Activated CD4-positive, CD25-positive, alpha-beta regulatory T cell treated with anti-CD3 and anti-CD28 coated beads, Interleukin-2, amount 50 U/mL, for 72 hours (primary cell): ENCODE results near the gene INF2.
"Not testable (repeated sequence)": the region's sequence is repeated elsewhere in the genome, so short reads cannot be mapped to it uniquely, and the experiment has no call there.

Experiments
- DNase-seq: peaks from one replicate; pipeline ENCODE4 v3.0.0; 2021

The INF2 gene

GRCh38 chr14:104689109-104689880, at the start of gene INF2:
INF2 (plus strand) TSS chr14:104689618; CDS start chr14:104701366, 11,748 bp downstream.
- peak; percentile 63 for DNase-seq

DNA sequence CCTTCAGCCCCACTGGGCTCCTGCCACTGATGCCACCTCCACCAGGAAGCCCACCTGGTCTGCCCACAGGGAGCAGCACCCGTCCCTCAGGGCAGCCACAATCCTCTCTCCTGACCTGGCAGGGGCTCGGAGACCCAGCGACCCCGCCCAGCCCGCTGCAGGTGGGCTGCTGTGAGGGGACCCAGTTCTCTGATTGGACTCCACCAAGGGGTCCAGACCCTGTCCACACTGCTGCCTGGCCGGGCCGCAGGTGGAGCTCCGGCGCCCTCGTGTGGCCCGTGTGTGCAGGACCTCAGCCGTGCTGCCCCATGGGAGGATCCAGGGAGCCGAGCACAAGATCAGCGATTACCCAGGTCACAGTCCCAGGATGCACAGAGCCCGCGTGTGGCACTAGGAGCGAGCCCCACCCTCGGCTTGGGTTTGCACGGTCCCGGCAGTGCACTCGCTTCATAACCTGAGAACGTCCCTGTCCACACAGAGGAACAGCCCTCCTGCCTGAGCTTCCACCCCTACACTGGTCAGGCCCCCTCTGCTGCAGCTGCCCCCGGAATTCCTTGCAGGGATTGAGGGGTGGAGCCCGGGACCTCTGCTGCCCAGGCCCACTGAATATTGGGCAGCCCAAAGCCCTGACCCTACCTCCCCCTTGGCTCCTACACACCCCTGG, 49.4 kb upstream of the INF2 start:
- DNase-seq = peak; percentile 59

DNA sequence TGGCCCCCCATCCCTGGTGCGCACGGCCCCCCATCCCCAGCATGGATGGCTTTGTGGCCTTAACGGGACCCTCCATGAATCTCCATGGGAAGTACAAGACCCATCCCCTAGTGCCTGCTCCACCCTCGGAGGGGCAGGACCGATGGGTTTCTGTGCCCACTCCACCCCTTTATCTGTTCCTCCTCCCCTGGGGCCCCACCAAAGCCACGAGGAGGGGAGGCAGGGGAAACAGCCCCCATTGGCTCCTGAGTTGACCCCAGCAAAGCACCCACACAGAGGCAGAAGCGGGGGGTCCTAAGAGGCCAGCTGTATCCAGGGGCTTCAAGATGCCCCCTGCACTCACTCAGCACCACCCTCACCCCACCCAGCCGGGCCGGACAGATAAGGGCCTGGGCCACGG, 48.7 kb upstream of the INF2 start:
- no peak for DNase-seq

- no peak for DNase-seq
Measured at GRCh38 chr14:104641753-104642539, 47.5 kb upstream of the INF2 start.

GRCh38 chr14:104642540-104642868, 46.9 kb upstream of the INF2 start:
- no peak for DNase-seq

DNA sequence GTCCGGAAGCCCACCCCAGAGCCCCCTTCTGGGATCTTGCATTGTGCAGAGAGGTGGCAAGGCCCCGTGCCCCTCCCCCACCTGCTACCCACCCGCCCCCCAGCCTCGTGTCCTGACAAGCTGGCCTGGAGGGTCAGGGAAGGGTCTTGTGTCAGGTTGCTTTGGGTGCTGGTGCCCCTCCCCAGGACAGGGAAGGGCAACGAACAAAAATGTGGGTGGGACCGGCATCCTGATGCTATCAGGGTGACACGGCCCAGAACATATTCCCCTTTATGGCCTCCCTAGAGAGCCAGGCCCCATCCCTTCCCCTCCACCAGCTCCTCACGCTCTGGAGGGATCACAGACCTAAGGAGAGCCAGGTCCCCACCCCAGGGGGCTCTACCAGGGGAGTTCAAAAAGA, 46.1 kb upstream of the INF2 start:
- no peak for DNase-seq

DNA sequence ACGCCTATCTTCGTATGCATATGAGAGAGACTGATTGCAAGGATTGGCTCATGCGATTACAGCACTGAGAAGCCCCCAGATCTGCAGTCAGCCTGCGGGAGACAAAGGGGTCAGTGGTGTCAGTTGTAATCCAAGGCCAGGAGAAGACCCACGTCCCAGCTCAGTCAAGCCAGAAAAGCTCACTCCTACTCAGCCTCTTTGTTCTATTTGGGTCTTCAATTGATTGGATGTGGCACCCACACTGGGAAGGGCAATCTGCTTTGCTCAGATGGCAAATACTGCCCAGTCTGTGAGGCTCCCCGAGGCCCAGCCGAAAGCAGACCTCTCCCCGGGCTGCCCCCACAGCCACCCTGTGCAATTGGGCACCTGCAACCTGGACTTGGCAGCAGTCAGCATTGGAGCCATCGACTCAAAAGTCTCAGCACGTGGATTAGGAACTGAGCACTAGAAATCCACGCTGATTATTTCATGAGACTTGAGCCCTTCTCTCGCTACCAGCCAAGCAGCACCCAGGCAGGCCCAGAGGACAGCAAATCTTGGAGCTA, 45.3 kb upstream of the INF2 start:
- no peak for DNase-seq

- DNase-seq = no peak
Measured at GRCh38 chr14:104644656-104645378, 44.6 kb upstream of the INF2 start.

- no peak for DNase-seq
Measured at GRCh38 chr14:104647467-104648043, 41.9 kb upstream of the INF2 start.

- DNase-seq = peak; percentile 72
Measured at GRCh38 chr14:104650057-104650980, 39.1 kb upstream of the INF2 start.

GRCh38 chr14:104650981-104651875, 38.2 kb upstream of the INF2 start:
- no peak for DNase-seq

DNA sequence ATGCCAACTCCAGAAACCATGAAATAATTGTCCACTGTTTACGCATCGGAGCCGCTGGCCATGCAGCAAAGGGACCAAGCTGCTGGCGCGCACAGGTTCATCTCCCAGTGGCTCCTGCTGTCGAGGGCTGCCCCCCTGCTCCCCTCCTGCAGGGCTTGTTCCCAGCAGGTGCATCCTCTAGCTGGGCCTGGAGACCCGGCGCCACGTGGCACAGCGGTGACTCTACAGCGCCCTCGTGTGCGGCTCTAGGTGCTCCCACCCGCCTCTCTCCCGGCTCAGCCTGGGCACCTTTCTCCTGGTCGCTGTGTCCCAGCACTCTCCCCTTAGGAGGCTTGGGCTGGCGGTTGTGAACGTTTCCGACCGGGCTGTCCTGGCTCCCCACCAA, 37.5 kb upstream of the INF2 start:
- DNase-seq = no peak

- no peak for DNase-seq
Measured at GRCh38 chr14:104652386-104652785, 37.0 kb upstream of the INF2 start.

GRCh38 chr14:104653130-104653920, 36.1 kb upstream of the INF2 start:
- not testable (repeated sequence) for DNase-seq

- DNase-seq = no peak
Measured at GRCh38 chr14:104654119-104654518, 35.3 kb upstream of the INF2 start.

GRCh38 chr14:104655128-104655848, 34.1 kb upstream of the INF2 start:
- DNase-seq = no peak

DNA sequence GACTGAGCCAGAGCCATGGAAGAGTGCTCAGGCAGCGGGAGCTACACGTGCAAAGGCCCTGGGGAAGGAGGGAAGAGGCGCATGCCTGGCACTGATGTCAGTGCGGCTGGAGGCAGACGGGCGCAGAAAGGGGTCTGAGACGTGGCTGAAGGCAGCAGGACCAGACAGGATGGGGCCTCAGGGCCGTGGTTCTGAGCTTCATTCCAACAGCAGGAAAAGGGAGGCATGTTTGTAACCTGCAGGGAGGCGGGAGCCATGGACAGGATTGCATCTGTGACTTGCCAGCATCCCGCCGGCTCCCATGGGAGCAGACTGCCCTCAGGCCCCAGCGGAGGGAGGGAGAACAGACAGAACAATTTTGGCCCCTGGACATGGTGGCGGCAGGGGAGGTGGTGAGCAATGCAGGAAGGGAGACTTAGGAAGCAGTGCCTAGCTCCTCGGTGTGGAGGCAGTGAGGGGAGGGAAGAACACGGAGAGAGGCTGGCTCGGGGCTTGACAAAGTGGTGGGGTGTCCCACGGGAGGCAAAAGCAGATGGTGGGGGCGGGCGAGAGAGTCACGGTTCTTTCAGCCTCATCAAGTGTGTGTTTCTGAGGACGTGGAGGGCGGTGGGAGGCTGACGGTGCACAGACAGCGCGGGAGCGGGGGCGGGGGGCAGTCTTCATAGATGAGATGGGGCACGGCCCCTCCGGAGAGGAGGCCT, 33.3 kb upstream of the INF2 start:
- DNase-seq = no peak

- DNase-seq = no peak
Measured at GRCh38 chr14:104657101-104657524, 32.3 kb upstream of the INF2 start.
